Measurements from ENCODE around the gene CHCHD10. TPM values are rescaled to one million over a fixed set of nuclear protein-coding genes. Genes with fewer than 3 reads are reported as not detected.

CHCHD10 gene
- total and polyA plus RNA-seq, 2 of the 13 experiments (the other 11 are each of a cell fraction or from before 2014, with no cell fraction given): 37.0 to 62.8 TPM

GRCh38 chr22:23774114-23774921, 6.5 kb upstream of the CHCHD10 start (continued):
- TF ChIP-seq SOX6 (IDR thresholded peaks at IDR 0.05) (no peak), SOX6 (CRISPR knock-in tag; IDR thresholded peaks at IDR 0.05) (peak; percentile 88), HIVEP1 (CRISPR knock-in tag; IDR thresholded peaks at IDR 0.05) (peak; percentile 26; the same call in 1 of the 2 replicates), SNRNP70 (IDR thresholded peaks at IDR 0.05; ENCODE audit: low read depth, low read length) (no peak), NR2C2 (CRISPR knock-in tag; IDR thresholded peaks at IDR 0.05; ENCODE audit: borderline replicate concordance) (peak; percentile 66), ZBTB21 (CRISPR knock-in tag; IDR thresholded peaks at IDR 0.05) (no peak), BHLHE40 (IDR thresholded peaks at IDR 0.05; ENCODE audit: low read length) (peak; percentile 26; the same call in 1 of the 2 replicates), GATAD1 (CRISPR knock-in tag; IDR thresholded peaks at IDR 0.05) (0 out of 2 replicates have a peak, but pooled peaks have one; percentile 14), KDM5A (IDR thresholded peaks at IDR 0.05; ENCODE audit: borderline replicate concordance, low read length) (no peak), ZNF335 (CRISPR knock-in tag; IDR thresholded peaks at IDR 0.05) (0 out of 2 replicates have a peak, but pooled peaks have one; percentile 22), ZSCAN9 (CRISPR knock-in tag; IDR thresholded peaks at IDR 0.05; ENCODE audit: borderline replicate concordance) (no peak), NCOA1 (CRISPR knock-in tag; IDR thresholded peaks at IDR 0.05) (peak; percentile 80; the same call in 1 of the 2 replicates), HCFC1 (IDR thresholded peaks at IDR 0.05; ENCODE audit: low read depth, low read length) (no peak), AKAP8 (CRISPR knock-in tag; IDR thresholded peaks at IDR 0.05) (peak; percentile 87; the same call in 1 of the 2 replicates), ZHX2 (IDR thresholded peaks at IDR 0.05; ENCODE audit: low read depth) (peak; percentile 39; the same call in 1 of the 2 replicates), ZHX2 (CRISPR knock-in tag; IDR thresholded peaks at IDR 0.05; ENCODE audit: borderline replicate concordance) (no peak), PRDM4 (CRISPR knock-in tag; IDR thresholded peaks at IDR 0.05; ENCODE audit: borderline replicate concordance) (no peak), IKZF5 (CRISPR knock-in tag; IDR thresholded peaks at IDR 0.05) (peak; percentile 73), CREM (IDR thresholded peaks at IDR 0.05) (peak; percentile 82), CREM (CRISPR knock-in tag; IDR thresholded peaks at IDR 0.05) (no peak), KMT2B (CRISPR knock-in tag; IDR thresholded peaks at IDR 0.05) (no peak), ZNF772 (CRISPR knock-in tag; IDR thresholded peaks at IDR 0.05) (no peak), MATR3 (CRISPR knock-in tag; IDR thresholded peaks at IDR 0.05) (no peak)
